MV-4-11 (cell line): ENCODE data around the gene PDZRN3.

Source experiments
- DNase-seq: peaks from one replicate; lab custom pipeline; 2025; lab: John Stamatoyannopoulos, UW

Gene PDZRN3

GRCh38 chr3:73449774-73450173 lies 175.0 kb downstream of the PDZRN3 start:
- DNase-seq = peak; percentile 6

GRCh38 chr3:73448761-73449301 lies 175.9 kb downstream of the PDZRN3 start:
- peak; percentile 74 for DNase-seq

GRCh38 chr3:73448041-73448440 lies 176.7 kb downstream of the PDZRN3 start:
- no peak for DNase-seq

GRCh38 chr3:73447111-73447510 lies 177.6 kb downstream of the PDZRN3 start:
- no peak for DNase-seq

- DNase-seq = no peak
Measured at GRCh38 chr3:73446467-73447110, 178.2 kb downstream of the PDZRN3 start.

- no peak for DNase-seq
Measured at GRCh38 chr3:73442886-73443285, 181.9 kb downstream of the PDZRN3 start.

GRCh38 chr3:73442152-73442551 lies 182.6 kb downstream of the PDZRN3 start:
- DNase-seq = no peak

- DNase-seq = no peak
Measured at GRCh38 chr3:73437828-73438227, 186.9 kb downstream of the PDZRN3 start.

GRCh38 chr3:73435055-73435454 lies 189.7 kb downstream of the PDZRN3 start:
- no peak for DNase-seq

GRCh38 chr3:73433687-73434086 lies 191.1 kb downstream of the PDZRN3 start:
- no peak for DNase-seq

- DNase-seq = no peak
Measured at GRCh38 chr3:73433079-73433478, 191.7 kb downstream of the PDZRN3 start.

- DNase-seq = no peak
Measured at GRCh38 chr3:73432706-73433032, 192.1 kb downstream of the PDZRN3 start.

GRCh38 chr3:73432023-73432705 lies 192.6 kb downstream of the PDZRN3 start:
- peak; percentile 33 for DNase-seq

- no peak for DNase-seq
Measured at GRCh38 chr3:73431183-73431900, 193.4 kb downstream of the PDZRN3 start.

- DNase-seq = no peak
Measured at GRCh38 chr3:73427048-73427706, 197.6 kb downstream of the PDZRN3 start.

GRCh38 chr3:73426606-73427005 lies 198.1 kb downstream of the PDZRN3 start:
- no peak for DNase-seq

- DNase-seq = no peak
Measured at GRCh38 chr3:73423116-73423515, 201.6 kb downstream of the PDZRN3 start.

GRCh38 chr3:73422571-73422970 lies 202.2 kb downstream of the PDZRN3 start:
- DNase-seq = no peak

- no peak for DNase-seq
Measured at GRCh38 chr3:73419942-73420341, 204.8 kb downstream of the PDZRN3 start.

GRCh38 chr3:73419179-73419803 lies 205.4 kb downstream of the PDZRN3 start:
- no peak for DNase-seq

GRCh38 chr3:73418681-73419080 lies 206.1 kb downstream of the PDZRN3 start:
- DNase-seq = no peak

- no peak for DNase-seq
Measured at GRCh38 chr3:73415118-73415517, 209.6 kb downstream of the PDZRN3 start.
